HepG2 (cell line): ENCODE measurements around the gene MRFAP1L1. TPM values are rescaled to one million over a fixed set of nuclear protein-coding genes. Genes with fewer than 3 reads are reported as not detected.
A peak's percentile ranks its signal among the peaks of the same experiment; 100 is the strongest.

Source experiments
- BCL3 ChIP-seq: sonication (generic); formaldehyde crosslinking; IDR thresholded peaks from 2 replicates; pipeline ENCODE4 v1.5.1; 2020; ENCODE audit warnings: mild to moderate bottlenecking, missing genetic modification reagents, moderate library complexity
- FOSL2 ChIP-seq: sonication (generic); formaldehyde crosslinking; IDR thresholded peaks from 2 replicates; pipeline ENCODE4 v1.4.0; 2020; ENCODE audit warnings: missing genetic modification reagents
- HDAC2 ChIP-seq: sonication (generic); formaldehyde crosslinking; IDR thresholded peaks from 2 replicates; pipeline ENCODE4 v1.4.0; 2020; ENCODE audit warnings: missing genetic modification reagents
- MTA1 ChIP-seq: sonication (generic); formaldehyde crosslinking; IDR thresholded peaks from 2 replicates; pipeline ENCODE4 v1.4.0; 2020; ENCODE audit warnings: missing genetic modification reagents, mild to moderate bottlenecking, borderline replicate concordance
- MTERF4 ChIP-seq: sonication (generic); formaldehyde crosslinking; IDR thresholded peaks from 2 replicates; pipeline ENCODE4 v1.8.0; 2023; ENCODE audit warnings: mild to moderate bottlenecking, missing genetic modification reagents
- RERE ChIP-seq: IDR thresholded peaks from 2 replicates; pipeline ENCODE4 v1.6.1; 2016; ENCODE audit warnings: low read depth, missing genetic modification reagents, missing compliant biosample characterization
- TFDP2 ChIP-seq: sonication (generic); formaldehyde crosslinking; IDR thresholded peaks from 2 replicates; pipeline ENCODE4 v1.4.0; 2020; ENCODE audit warnings: missing genetic modification reagents
- YEATS2 ChIP-seq: sonication (generic); formaldehyde crosslinking; IDR thresholded peaks from 2 replicates; pipeline ENCODE4 v1.4.0; 2020; ENCODE audit warnings: missing genetic modification reagents, borderline replicate concordance
- ZNF205 ChIP-seq: IDR thresholded peaks from 2 replicates; pipeline ENCODE4 v1.6.1; 2018; ENCODE audit warnings: missing biosample characterization, missing genetic modification reagents
- polyA plus RNA-seq, 8 experiments: library from polyadenylated mRNA; depleted of rRNA in 3 of 8; stranded (reverse) in 7 of 8; unstranded in 1 of 8; fragments of >200 nt; fragmentation: Illumina TruSeq in 4 of 8; extraction: Trizol in 4 of 8; gene quantifications; 2 replicates each; pipeline versions ENCODE4 v1.2.1 to v1.2.3, GENCODE V29; 2011 to 2016; ENCODE audit warnings: low read depth in 4 of 8, missing spikeins in 1 of 8, mixed read lengths in 1 of 8; ENCODE audit not compliant: insufficient read depth in 1 of 8
- total RNA-seq, 5 experiments: library from RNA; depleted of rRNA; stranded (reverse); fragments of >200 nt; fragmentation: Illumina TruSeq; extraction: Trizol; gene quantifications; 2 replicates each; pipeline ENCODE4 v1.2.3, GENCODE V29; 2016; ENCODE audit warnings: low read depth in 1 of 5
- TF ChIP-seq, protein P1 (sequence below): sonication (generic); formaldehyde crosslinking; IDR thresholded peaks from 2 replicates; pipeline ENCODE4 v1.4.0; 2020; ENCODE audit warnings: mild to moderate bottlenecking, missing genetic modification reagents
- TF ChIP-seq, protein P2 (sequence below): sonication (generic); formaldehyde crosslinking; IDR thresholded peaks from 2 replicates; pipeline ENCODE4 v1.4.0; 2020; ENCODE audit warnings: missing genetic modification reagents, mild to moderate bottlenecking, borderline replicate concordance
- TF ChIP-seq, protein P3 (sequence below): IDR thresholded peaks from 2 replicates; pipeline ENCODE4 v1.6.1; 2016
- TF ChIP-seq, protein P4 (sequence below): conservative IDR thresholded peaks from 2 replicates; pipeline ENCODE4 v1.6.1; 2018; ENCODE audit warnings: missing genetic modification reagents

The MRFAP1L1 gene
- total and polyA plus RNA-seq, 2 of the 13 experiments (the other 11 are each of a cell fraction or from before 2014, with no cell fraction given), result 44.8 to 76.6 TPM

DNA sequence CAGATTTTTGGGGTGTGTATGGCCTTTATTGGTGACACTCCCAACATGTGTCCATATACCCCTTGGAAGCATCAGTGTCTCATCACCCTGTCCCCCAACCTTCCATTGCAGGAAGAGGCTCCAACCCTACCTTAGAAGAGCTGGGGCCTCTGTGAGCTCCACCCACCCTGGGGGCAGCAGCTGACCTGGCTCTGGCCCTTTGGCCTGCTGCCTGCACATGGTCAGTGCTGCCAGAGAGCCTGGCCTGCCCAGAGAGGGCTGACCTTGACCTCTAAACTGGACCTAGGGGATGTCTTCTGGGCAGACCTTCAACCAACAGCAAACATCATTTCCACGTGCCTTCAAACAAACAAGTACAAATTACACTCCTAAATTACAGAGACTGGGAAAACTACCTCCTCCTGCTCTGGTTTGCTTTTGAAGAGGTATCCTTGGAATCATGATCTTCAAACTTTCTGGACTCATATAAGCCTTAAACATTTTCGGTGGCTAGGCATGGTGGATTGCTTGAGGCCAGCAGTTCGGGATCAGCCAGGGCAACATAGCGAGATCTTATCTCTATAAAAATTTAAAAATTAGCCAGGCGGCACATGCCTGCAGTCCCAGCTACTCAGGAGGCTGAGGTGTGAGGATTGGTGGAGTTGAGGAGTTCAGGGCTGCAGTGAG lies 45.6 kb upstream of the MRFAP1L1 start (continued):
- TF ChIP-seq, protein P1, sequence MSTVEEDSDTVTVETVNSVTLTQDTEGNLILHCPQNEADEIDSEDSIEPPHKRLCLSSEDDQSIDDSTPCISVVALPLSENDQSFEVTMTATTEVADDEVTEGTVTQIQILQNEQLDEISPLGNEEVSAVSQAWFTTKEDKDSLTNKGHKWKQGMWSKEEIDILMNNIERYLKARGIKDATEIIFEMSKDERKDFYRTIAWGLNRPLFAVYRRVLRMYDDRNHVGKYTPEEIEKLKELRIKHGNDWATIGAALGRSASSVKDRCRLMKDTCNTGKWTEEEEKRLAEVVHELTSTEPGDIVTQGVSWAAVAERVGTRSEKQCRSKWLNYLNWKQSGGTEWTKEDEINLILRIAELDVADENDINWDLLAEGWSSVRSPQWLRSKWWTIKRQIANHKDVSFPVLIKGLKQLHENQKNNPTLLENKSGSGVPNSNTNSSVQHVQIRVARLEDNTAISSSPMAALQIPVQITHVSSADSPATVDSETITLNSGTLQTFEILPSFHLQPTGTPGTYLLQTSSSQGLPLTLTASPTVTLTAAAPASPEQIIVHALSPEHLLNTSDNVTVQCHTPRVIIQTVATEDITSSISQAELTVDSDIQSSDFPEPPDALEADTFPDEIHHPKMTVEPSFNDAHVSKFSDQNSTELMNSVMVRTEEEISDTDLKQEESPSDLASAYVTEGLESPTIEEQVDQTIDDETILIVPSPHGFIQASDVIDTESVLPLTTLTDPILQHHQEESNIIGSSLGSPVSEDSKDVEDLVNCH (CRISPR knock-in tag), result no peak
- TF ChIP-seq, protein P2, sequence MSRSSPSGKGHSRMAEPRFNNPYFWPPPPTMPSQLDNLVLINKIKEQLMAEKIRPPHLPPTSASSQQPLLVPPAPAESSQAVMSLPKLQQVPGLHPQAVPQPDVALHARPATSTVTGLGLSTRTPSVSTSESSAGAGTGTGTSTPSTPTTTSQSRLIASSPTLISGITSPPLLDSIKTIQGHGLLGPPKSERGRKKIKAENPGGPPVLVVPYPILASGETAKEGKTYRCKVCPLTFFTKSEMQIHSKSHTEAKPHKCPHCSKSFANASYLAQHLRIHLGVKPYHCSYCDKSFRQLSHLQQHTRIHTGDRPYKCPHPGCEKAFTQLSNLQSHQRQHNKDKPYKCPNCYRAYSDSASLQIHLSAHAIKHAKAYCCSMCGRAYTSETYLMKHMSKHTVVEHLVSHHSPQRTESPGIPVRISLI (CRISPR knock-in tag), result peak; percentile 56; the same call in 1 of the 2 replicates
- peak; percentile 81 for TF ChIP-seq RERE (CRISPR knock-in tag)
- TF ChIP-seq, protein P3, sequence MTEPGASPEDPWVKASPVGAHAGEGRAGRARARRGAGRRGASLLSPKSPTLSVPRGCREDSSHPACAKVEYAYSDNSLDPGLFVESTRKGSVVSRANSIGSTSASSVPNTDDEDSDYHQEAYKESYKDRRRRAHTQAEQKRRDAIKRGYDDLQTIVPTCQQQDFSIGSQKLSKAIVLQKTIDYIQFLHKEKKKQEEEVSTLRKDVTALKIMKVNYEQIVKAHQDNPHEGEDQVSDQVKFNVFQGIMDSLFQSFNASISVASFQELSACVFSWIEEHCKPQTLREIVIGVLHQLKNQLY, result peak; percentile 94
- peak; percentile 99 for TF ChIP-seq MTA1 (CRISPR knock-in tag)
- TF ChIP-seq FOSL2 (CRISPR knock-in tag), result peak; percentile 76
- TF ChIP-seq HDAC2, result peak; percentile 97
- TF ChIP-seq, protein P4, sequence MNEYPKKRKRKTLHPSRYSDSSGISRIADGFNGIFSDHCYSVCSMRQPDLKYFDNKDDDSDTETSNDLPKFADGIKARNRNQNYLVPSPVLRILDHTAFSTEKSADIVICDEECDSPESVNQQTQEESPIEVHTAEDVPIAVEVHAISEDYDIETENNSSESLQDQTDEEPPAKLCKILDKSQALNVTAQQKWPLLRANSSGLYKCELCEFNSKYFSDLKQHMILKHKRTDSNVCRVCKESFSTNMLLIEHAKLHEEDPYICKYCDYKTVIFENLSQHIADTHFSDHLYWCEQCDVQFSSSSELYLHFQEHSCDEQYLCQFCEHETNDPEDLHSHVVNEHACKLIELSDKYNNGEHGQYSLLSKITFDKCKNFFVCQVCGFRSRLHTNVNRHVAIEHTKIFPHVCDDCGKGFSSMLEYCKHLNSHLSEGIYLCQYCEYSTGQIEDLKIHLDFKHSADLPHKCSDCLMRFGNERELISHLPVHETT (CRISPR knock-in tag), result 0 out of 2 replicates have a peak, but pooled peaks have one; percentile 17
- TF ChIP-seq MTERF4 (CRISPR knock-in tag), result no peak
- peak; percentile 83 for TF ChIP-seq ZNF205 (CRISPR knock-in tag)
- no peak for TF ChIP-seq BCL3
- peak; percentile 76 for TF ChIP-seq TFDP2 (CRISPR knock-in tag)
- TF ChIP-seq YEATS2, result peak; percentile 61; the same call in 1 of the 2 replicates
